Memory B cell (primary cell): Measurements from ENCODE around the gene SAMHD1.
A peak's percentile ranks its signal among the peaks of the same experiment; 100 is the strongest.
"Not testable (repeated sequence)": the region's sequence is repeated elsewhere in the genome, so short reads cannot be mapped to it uniquely, and the experiment has no call there.

ENCODE experiments used
- ATAC-seq: fragments of 150-1000 bp; cut with Tn5 transposase; 2 replicates; pipeline ENCODE4 v1.10.0; 2021; ENCODE audit warnings: low read depth, mild to moderate bottlenecking, moderate library complexity
- DNase-seq, 2 donors: peaks; one replicate each; pipeline ENCODE4 v3.0.0; 2022; ENCODE audit warnings: low spot score in 2 of 2
- H3K27ac Mint-ChIP-seq: one replicate; pipeline ENCODE4 v1.8.0; 2022; ENCODE audit warnings: mild to moderate bottlenecking, moderate library complexity, mixed read lengths
- H3K27me3 Mint-ChIP-seq: one replicate; pipeline ENCODE4 v1.8.0; 2022; ENCODE audit warnings: mixed read lengths
- H3K36me3 Mint-ChIP-seq: one replicate; pipeline ENCODE4 v1.8.0; 2022; ENCODE audit warnings: mild to moderate bottlenecking, mixed read lengths
- H3K4me1 Mint-ChIP-seq: one replicate; pipeline ENCODE4 v1.8.0; 2022; ENCODE audit warnings: mixed read lengths
- H3K4me3 Mint-ChIP-seq: one replicate; pipeline ENCODE4 v1.8.0; 2022; ENCODE audit warnings: mild to moderate bottlenecking, moderate library complexity, mixed read lengths
- H3K9me3 Mint-ChIP-seq: one replicate; pipeline ENCODE4 v1.8.0; 2022; ENCODE audit warnings: mixed read lengths

SAMHD1 gene

GRCh38 chr20:36881888-36882287 is 69.6 kb downstream of the SAMHD1 start:
- no peak overlapping the region for H3K27ac Mint-ChIP-seq
- ATAC-seq, result no peak

GRCh38 chr20:36881331-36881730 is 70.2 kb downstream of the SAMHD1 start:
- no peak overlapping the region for H3K27ac Mint-ChIP-seq
- no peak for ATAC-seq
- DNase-seq, result no peak
- H3K4me3 Mint-ChIP-seq, result no peak overlapping the region
- peaks cover 1% of the 10 kb centered on the region for H3K9me3 Mint-ChIP-seq
- no peaks in the 10 kb centered on the region for H3K36me3 Mint-ChIP-seq
- H3K4me1 Mint-ChIP-seq, result peaks cover 4% of the 10 kb centered on the region
- H3K27me3 Mint-ChIP-seq, result no peaks in the 10 kb centered on the region

More at GRCh38 chr20:36881888-36882287, 69.6 kb downstream of the SAMHD1 start:
- H3K9me3 Mint-ChIP-seq, result peaks cover 1% of the 10 kb centered on the region
- no peaks in the 10 kb centered on the region for H3K36me3 Mint-ChIP-seq
- DNase-seq, result no peak
- no peaks in the 10 kb centered on the region for H3K27me3 Mint-ChIP-seq
- peaks cover 6% of the 10 kb centered on the region for H3K4me1 Mint-ChIP-seq
- H3K4me3 Mint-ChIP-seq, result no peak overlapping the region

- DNase-seq (no peak), ATAC-seq (no peak)
- no peaks in the 10 kb centered on the region for H3K36me3 Mint-ChIP-seq
- peaks cover 1% of the 10 kb centered on the region for H3K9me3 Mint-ChIP-seq
- H3K27ac Mint-ChIP-seq, result no peak overlapping the region
- no peak overlapping the region for H3K4me3 Mint-ChIP-seq
- peaks cover 4% of the 10 kb centered on the region for H3K4me1 Mint-ChIP-seq
- no peaks in the 10 kb centered on the region for H3K27me3 Mint-ChIP-seq
Observed at GRCh38 chr20:36880741-36881250, 70.7 kb downstream of the SAMHD1 start.

GRCh38 chr20:36878941-36879340 is 72.6 kb downstream of the SAMHD1 start:
- no peak for ATAC-seq
- no peaks in the 10 kb centered on the region for H3K36me3 Mint-ChIP-seq

GRCh38 chr20:36876473-36876833 is 75.1 kb downstream of the SAMHD1 start:
- no peak for ATAC-seq
- H3K36me3 Mint-ChIP-seq, result no peaks in the 10 kb centered on the region
- H3K4me3 Mint-ChIP-seq, result no peak overlapping the region
- no peaks in the 10 kb centered on the region for H3K27me3 Mint-ChIP-seq
- no peak for DNase-seq
- H3K27ac Mint-ChIP-seq, result no peak overlapping the region
- H3K4me1 Mint-ChIP-seq, result peaks cover 4% of the 10 kb centered on the region
- no peaks in the 10 kb centered on the region for H3K9me3 Mint-ChIP-seq

More at GRCh38 chr20:36878941-36879340, 72.6 kb downstream of the SAMHD1 start:
- no peaks in the 10 kb centered on the region for H3K9me3 Mint-ChIP-seq
- H3K4me3 Mint-ChIP-seq, result no peak overlapping the region
- DNase-seq, result no peak
- H3K27ac Mint-ChIP-seq, result no peak overlapping the region
- peaks cover 4% of the 10 kb centered on the region for H3K4me1 Mint-ChIP-seq
- no peaks in the 10 kb centered on the region for H3K27me3 Mint-ChIP-seq

GRCh38 chr20:36875702-36876472 is 75.6 kb downstream of the SAMHD1 start, which contains the start of gene TLDC2:
TLDC2 (plus strand) TSS chr20:36876138; CDS start chr20:36876175, 37 bp downstream.
- peak within 1 kb of the TSS; percentile 6 for H3K4me3 Mint-ChIP-seq

GRCh38 chr20:36875093-36875492 is 76.4 kb downstream of the SAMHD1 start:
- H3K4me3 Mint-ChIP-seq, H3K4me1 Mint-ChIP-seq, H3K27ac Mint-ChIP-seq, H3K9me3 Mint-ChIP-seq, H3K27me3 Mint-ChIP-seq, ATAC-seq, DNase-seq, H3K36me3 Mint-ChIP-seq: not testable (repeated sequence)

More at GRCh38 chr20:36875702-36876472, 75.6 kb downstream of the SAMHD1 start, which contains the start of gene TLDC2:
- Mint-ChIP-seq H3K9me3 (no peaks in the 10 kb centered on the region), H3K27ac (no peak within 1 kb of the TSS), H3K36me3 (no peaks in the 10 kb centered on the region), H3K27me3 (no peaks in the 10 kb centered on the region), H3K4me1 (peaks cover 4% of the 10 kb centered on the region)
- ATAC-seq (no peak), DNase-seq (no peak)

GRCh38 chr20:36873498-36874189 is 77.9 kb downstream of the SAMHD1 start:
- H3K9me3 Mint-ChIP-seq, result no peaks in the 10 kb centered on the region
- no peak overlapping the region for H3K27ac Mint-ChIP-seq
- H3K4me3 Mint-ChIP-seq, result no peak overlapping the region
- no peaks in the 10 kb centered on the region for H3K36me3 Mint-ChIP-seq
- H3K27me3 Mint-ChIP-seq, result no peaks in the 10 kb centered on the region
- H3K4me1 Mint-ChIP-seq, result peaks cover 4% of the 10 kb centered on the region
- DNase-seq (no peak), ATAC-seq (no peak)

- ATAC-seq, result no peak
- Mint-ChIP-seq H3K9me3 (no peaks in the 10 kb centered on the region), H3K36me3 (no peaks in the 10 kb centered on the region), H3K27ac (no peak overlapping the region), H3K27me3 (no peaks in the 10 kb centered on the region), H3K4me1 (peaks cover 4% of the 10 kb centered on the region), H3K4me3 (no peak overlapping the region)
- no peak for DNase-seq
Observed at GRCh38 chr20:36872852-36873251, 78.7 kb downstream of the SAMHD1 start.

GRCh38 chr20:36871640-36872570 is 79.6 kb downstream of the SAMHD1 start:
- no peaks in the 10 kb centered on the region for H3K36me3 Mint-ChIP-seq
- ATAC-seq, result no peak

GRCh38 chr20:36866681-36867495 is 84.6 kb downstream of the SAMHD1 start:
- ATAC-seq, result peak; percentile 18
- no peaks in the 10 kb centered on the region for H3K36me3 Mint-ChIP-seq
- H3K27me3 Mint-ChIP-seq, result no peaks in the 10 kb centered on the region
- H3K4me3 Mint-ChIP-seq, result no peak overlapping the region
- peak overlapping the region; percentile 77 for H3K27ac Mint-ChIP-seq
- DNase-seq, result no peak
- no peaks in the 10 kb centered on the region for H3K9me3 Mint-ChIP-seq
- H3K4me1 Mint-ChIP-seq, result peaks cover 21% of the 10 kb centered on the region

More at GRCh38 chr20:36871640-36872570, 79.6 kb downstream of the SAMHD1 start:
- Mint-ChIP-seq H3K4me1 (peaks cover 5% of the 10 kb centered on the region), H3K9me3 (no peaks in the 10 kb centered on the region), H3K27ac (no peak overlapping the region), H3K4me3 (no peak overlapping the region), H3K27me3 (no peaks in the 10 kb centered on the region)
- DNase-seq, result no peak

- Mint-ChIP-seq H3K36me3 (no peaks in the 10 kb centered on the region), H3K4me3 (peak overlapping the region; percentile 87), H3K27me3 (no peaks in the 10 kb centered on the region), H3K4me1 (peaks cover 26% of the 10 kb centered on the region), H3K9me3 (no peaks in the 10 kb centered on the region), H3K27ac (peak overlapping the region; percentile 77)
- DNase-seq, result no peak
- ATAC-seq, result no peak
Observed at GRCh38 chr20:36866164-36866563, 85.3 kb downstream of the SAMHD1 start.

GRCh38 chr20:36865861-36866149 is 85.7 kb downstream of the SAMHD1 start:
- ATAC-seq (no peak), DNase-seq (no peak)
- no peaks in the 10 kb centered on the region for H3K27me3 Mint-ChIP-seq
- peak overlapping the region; percentile 87 for H3K4me3 Mint-ChIP-seq
- H3K4me1 Mint-ChIP-seq, result peaks cover 30% of the 10 kb centered on the region
- H3K36me3 Mint-ChIP-seq, result no peaks in the 10 kb centered on the region
- H3K27ac Mint-ChIP-seq, result peak overlapping the region; percentile 77
- H3K9me3 Mint-ChIP-seq, result no peaks in the 10 kb centered on the region
